ENCODE measurements around the gene CCDC7.
"Not testable (repeated sequence)": the region's sequence is repeated elsewhere in the genome, so short reads cannot be mapped to it uniquely, and the experiment has no call there.

Gene CCDC7

GRCh38 chr10:32577448-32577847, 131.5 kb downstream of the CCDC7 start:
- Histone ChIP-seq H3K4me3 (ENCODE audit: low read length) (no peak overlapping the region), H3F3A (ENCODE audit: insufficient read depth, low read length) (no peaks in the 10 kb centered on the region), H3K36me3 (replicated peaks; ENCODE audit: insufficient read depth, low read length) (no peaks in the 10 kb centered on the region), H4K20me1 (ENCODE audit: insufficient read depth, low read length) (no peaks in the 10 kb centered on the region), H3K4me2 (ENCODE audit: low read depth, low read length) (no peak overlapping the region), H2AFZ (ENCODE audit: low read length) (no peak overlapping the region), H3K27me3 (replicated peaks; ENCODE audit: insufficient read depth, low read length) (no peaks in the 10 kb centered on the region), H3K9ac (ENCODE audit: low read length) (no peak overlapping the region), H3K4me1 (ENCODE audit: low read length) (no peaks in the 10 kb centered on the region), H3K9me3 (replicated peaks; ENCODE audit: insufficient read depth, low read length) (no peaks in the 10 kb centered on the region), H3K9me2 (replicated peaks; ENCODE audit: insufficient read depth, low read length) (no peaks in the 10 kb centered on the region), H3K79me2 (ENCODE audit: low read length) (no peaks in the 10 kb centered on the region), H3K27ac (ENCODE audit: low read length) (no peak overlapping the region)
- TF ChIP-seq, protein P1, sequence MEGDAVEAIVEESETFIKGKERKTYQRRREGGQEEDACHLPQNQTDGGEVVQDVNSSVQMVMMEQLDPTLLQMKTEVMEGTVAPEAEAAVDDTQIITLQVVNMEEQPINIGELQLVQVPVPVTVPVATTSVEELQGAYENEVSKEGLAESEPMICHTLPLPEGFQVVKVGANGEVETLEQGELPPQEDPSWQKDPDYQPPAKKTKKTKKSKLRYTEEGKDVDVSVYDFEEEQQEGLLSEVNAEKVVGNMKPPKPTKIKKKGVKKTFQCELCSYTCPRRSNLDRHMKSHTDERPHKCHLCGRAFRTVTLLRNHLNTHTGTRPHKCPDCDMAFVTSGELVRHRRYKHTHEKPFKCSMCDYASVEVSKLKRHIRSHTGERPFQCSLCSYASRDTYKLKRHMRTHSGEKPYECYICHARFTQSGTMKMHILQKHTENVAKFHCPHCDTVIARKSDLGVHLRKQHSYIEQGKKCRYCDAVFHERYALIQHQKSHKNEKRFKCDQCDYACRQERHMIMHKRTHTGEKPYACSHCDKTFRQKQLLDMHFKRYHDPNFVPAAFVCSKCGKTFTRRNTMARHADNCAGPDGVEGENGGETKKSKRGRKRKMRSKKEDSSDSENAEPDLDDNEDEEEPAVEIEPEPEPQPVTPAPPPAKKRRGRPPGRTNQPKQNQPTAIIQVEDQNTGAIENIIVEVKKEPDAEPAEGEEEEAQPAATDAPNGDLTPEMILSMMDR (IDR thresholded peaks at IDR 0.05; ENCODE audit: low read length) = no peak
- TF ChIP-seq EZH2phosphoT487 (IDR thresholded peaks at IDR 0.05; ENCODE audit: low read length) (no peak), EZH2 (optimal IDR thresholded peaks at IDR 0.05; ENCODE audit: low read depth, low read length) (no peak)
- no peak for DNase-seq

DNA sequence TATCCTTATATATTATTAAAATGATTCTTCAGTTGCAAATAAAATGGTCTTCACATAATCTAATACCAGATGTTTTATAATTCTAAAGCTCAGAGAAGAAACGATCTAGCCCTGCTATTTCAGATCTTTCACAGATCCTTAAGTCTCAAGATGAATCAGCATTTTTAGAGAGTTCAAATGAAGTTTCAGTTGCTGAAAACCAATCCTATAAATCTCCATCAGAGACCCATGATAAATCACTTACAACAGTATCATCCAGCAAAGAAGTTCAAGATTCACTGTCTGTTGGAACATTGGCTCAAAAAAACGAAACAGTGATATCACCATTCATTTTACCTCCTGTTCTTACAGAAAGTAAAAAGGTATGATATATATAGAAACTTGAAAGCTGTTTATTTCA, 137.0 kb downstream of the CCDC7 start:
- Histone ChIP-seq H3K9ac (ENCODE audit: low read length) (no peak overlapping the region), H3K79me2 (ENCODE audit: low read length) (no peaks in the 10 kb centered on the region), H3K9me2 (replicated peaks; ENCODE audit: insufficient read depth, low read length) (no peaks in the 10 kb centered on the region), H2AFZ (ENCODE audit: low read length) (no peak overlapping the region), H3K9me3 (replicated peaks; ENCODE audit: insufficient read depth, low read length) (no peaks in the 10 kb centered on the region), H3K27ac (ENCODE audit: low read length) (no peak overlapping the region), H3K4me3 (ENCODE audit: low read length) (no peak overlapping the region), H3K4me1 (ENCODE audit: low read length) (0 out of 2 replicates have a peak, but pooled peaks cover 4% of the 10 kb centered on the region), H3K4me2 (ENCODE audit: low read depth, low read length) (0 out of 2 replicates have a peak overlapping the region, but pooled peaks have one; percentile 1), H3K27me3 (replicated peaks; ENCODE audit: insufficient read depth, low read length) (no peaks in the 10 kb centered on the region), H3F3A (ENCODE audit: insufficient read depth, low read length) (no peaks in the 10 kb centered on the region), H4K20me1 (ENCODE audit: insufficient read depth, low read length) (no peaks in the 10 kb centered on the region), H3K36me3 (replicated peaks; ENCODE audit: insufficient read depth, low read length) (no peaks in the 10 kb centered on the region)
- peak; percentile 31 for DNase-seq
- TF ChIP-seq, protein P1 (IDR thresholded peaks at IDR 0.05; ENCODE audit: low read length) = no peak
- TF ChIP-seq EZH2phosphoT487 (IDR thresholded peaks at IDR 0.05; ENCODE audit: low read length) (no peak), EZH2 (optimal IDR thresholded peaks at IDR 0.05; ENCODE audit: low read depth, low read length) (no peak)

DNA sequence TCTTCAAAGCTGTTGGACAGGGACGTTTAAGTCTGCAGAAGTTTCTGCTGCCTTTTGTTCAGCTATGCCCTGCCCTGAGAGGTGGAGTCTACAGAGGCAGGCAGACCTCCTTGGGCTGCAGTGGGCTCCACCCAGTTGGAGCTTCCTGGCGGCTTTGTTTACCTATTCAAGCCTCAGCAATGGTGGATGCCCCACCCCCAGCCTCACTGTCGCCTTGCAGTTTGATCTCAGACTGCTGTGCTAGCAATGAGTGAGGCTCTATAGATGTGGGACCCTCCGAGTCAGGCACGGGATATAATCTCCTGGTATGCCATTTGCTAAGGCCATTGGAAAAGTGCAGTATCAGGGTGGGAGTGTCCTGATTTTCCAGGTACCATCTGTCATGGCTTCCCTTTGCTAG, 152.1 kb downstream of the CCDC7 start:
- H4K20me1 ChIP-seq (ENCODE audit: insufficient read depth, low read length); H3K4me3 ChIP-seq (ENCODE audit: low read length); H2AFZ ChIP-seq (ENCODE audit: low read length); H3K9me2 ChIP-seq (replicated peaks; ENCODE audit: insufficient read depth, low read length); H3K4me1 ChIP-seq (ENCODE audit: low read length); H3K27ac ChIP-seq (ENCODE audit: low read length); H3K79me2 ChIP-seq (ENCODE audit: low read length); DNase-seq; H3K36me3 ChIP-seq (replicated peaks; ENCODE audit: insufficient read depth, low read length); H3K27me3 ChIP-seq (replicated peaks; ENCODE audit: insufficient read depth, low read length); H3K4me2 ChIP-seq (ENCODE audit: low read depth, low read length); H3K9me3 ChIP-seq (replicated peaks; ENCODE audit: insufficient read depth, low read length); H3F3A ChIP-seq (ENCODE audit: insufficient read depth, low read length); H3K9ac ChIP-seq (ENCODE audit: low read length): not testable (repeated sequence)

DNA sequence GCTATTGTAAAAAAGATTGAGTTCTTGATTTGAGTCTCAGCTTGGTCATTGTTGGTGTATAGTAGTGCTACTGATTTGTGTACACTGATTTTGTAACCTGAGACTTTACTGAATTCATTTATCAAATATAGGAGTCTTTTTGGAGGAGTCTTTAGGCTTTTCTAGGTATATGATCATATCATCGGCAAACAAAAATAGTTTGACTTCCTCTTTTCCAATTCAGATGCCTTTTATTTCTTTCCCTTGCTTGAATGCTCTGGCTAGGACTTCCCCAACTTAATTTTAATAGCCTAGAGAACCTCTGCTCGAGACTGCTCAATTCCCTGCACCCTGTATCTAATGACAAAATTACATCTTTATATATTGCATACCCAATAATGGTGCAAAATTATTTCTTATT, 154.4 kb downstream of the CCDC7 start:
- H3K4me1 ChIP-seq (ENCODE audit: low read length) = no peaks in the 10 kb centered on the region
- no peak overlapping the region for H3K4me2 ChIP-seq (ENCODE audit: low read depth, low read length)
- TF ChIP-seq EZH2phosphoT487 (IDR thresholded peaks at IDR 0.05; ENCODE audit: low read length) (no peak), EZH2 (optimal IDR thresholded peaks at IDR 0.05; ENCODE audit: low read depth, low read length) (no peak)
- TF ChIP-seq, protein P1 (IDR thresholded peaks at IDR 0.05; ENCODE audit: low read length) = no peak
- no peaks in the 10 kb centered on the region for H3K79me2 ChIP-seq (ENCODE audit: low read length)
- no peaks in the 10 kb centered on the region for H3K36me3 ChIP-seq (replicated peaks; ENCODE audit: insufficient read depth, low read length)
- no peak overlapping the region for H3K9ac ChIP-seq (ENCODE audit: low read length)
- H3K27me3 ChIP-seq (replicated peaks; ENCODE audit: insufficient read depth, low read length) = no peaks in the 10 kb centered on the region
- DNase-seq = no peak
- H3K27ac ChIP-seq (ENCODE audit: low read length) = no peak overlapping the region
- H4K20me1 ChIP-seq (ENCODE audit: insufficient read depth, low read length) = no peaks in the 10 kb centered on the region
- H3K9me2 ChIP-seq (replicated peaks; ENCODE audit: insufficient read depth, low read length) = no peaks in the 10 kb centered on the region
- no peak overlapping the region for H3K4me3 ChIP-seq (ENCODE audit: low read length)
- H2AFZ ChIP-seq (ENCODE audit: low read length) = no peak overlapping the region
- no peaks in the 10 kb centered on the region for H3K9me3 ChIP-seq (replicated peaks; ENCODE audit: insufficient read depth, low read length)
- H3F3A ChIP-seq (ENCODE audit: insufficient read depth, low read length) = no peaks in the 10 kb centered on the region

GRCh38 chr10:32601562-32601961, 155.6 kb downstream of the CCDC7 start:
- not testable (repeated sequence) for H3K36me3 ChIP-seq (replicated peaks; ENCODE audit: insufficient read depth, low read length); H3K9ac ChIP-seq (ENCODE audit: low read length); DNase-seq; H2AFZ ChIP-seq (ENCODE audit: low read length); H3K27ac ChIP-seq (ENCODE audit: low read length); H3K27me3 ChIP-seq (replicated peaks; ENCODE audit: insufficient read depth, low read length); H3K79me2 ChIP-seq (ENCODE audit: low read length); H3K4me1 ChIP-seq (ENCODE audit: low read length); H3K9me2 ChIP-seq (replicated peaks; ENCODE audit: insufficient read depth, low read length); H3K4me2 ChIP-seq (ENCODE audit: low read depth, low read length); H3K9me3 ChIP-seq (replicated peaks; ENCODE audit: insufficient read depth, low read length); H4K20me1 ChIP-seq (ENCODE audit: insufficient read depth, low read length); H3F3A ChIP-seq (ENCODE audit: insufficient read depth, low read length); H3K4me3 ChIP-seq (ENCODE audit: low read length)

All from MM.1S (cell line).